GM21447 (cell line): Measurements from ENCODE around the gene USP40.

ENCODE experiments used
- ATAC-seq: cut with Tn5 transposase; IDR thresholded peaks from one replicate; pipeline ENCODE4 v1.9.1; 2021; ENCODE audit not compliant: unreplicated experiment

The USP40 gene

DNA sequence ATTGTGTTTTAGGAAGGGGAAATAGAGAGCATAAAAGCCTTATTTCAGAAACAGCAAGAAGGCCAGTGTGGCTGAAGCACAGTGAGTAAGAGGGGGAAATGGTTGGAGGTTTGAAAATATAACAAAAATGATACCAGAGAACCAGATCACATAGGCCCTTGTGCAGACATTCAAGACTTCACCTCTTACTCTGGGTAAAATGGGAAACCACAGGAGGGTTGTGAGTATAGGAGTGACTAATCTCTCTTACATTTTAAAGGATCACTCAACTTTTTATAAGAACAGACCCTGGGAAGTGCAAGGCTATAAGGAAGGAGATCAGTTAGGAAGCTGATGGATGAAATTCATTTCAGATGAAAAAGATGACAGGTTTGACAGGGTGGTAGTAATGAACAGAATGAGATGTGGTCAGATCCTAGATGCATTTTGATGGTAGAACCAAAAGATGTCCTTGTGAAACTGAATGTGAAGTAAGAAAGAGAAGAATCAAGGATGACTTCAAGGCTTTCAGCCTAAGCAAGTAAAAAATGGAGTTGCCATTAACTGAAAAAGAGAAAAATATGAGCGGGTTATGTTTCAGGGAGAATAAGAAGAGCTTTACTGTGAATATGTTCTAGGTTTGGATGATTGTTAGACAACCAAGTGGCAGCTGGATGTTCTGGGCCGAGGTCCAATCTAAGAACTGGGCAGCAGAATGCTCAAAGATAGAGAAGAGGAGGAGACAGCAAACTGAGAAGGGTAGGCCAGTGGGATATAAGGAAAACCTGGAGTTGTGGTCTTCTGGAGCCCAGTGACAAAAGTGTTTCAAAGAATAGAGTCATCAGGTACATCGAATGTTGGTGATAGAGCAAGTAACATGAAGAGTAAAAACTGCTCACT, 65.1 kb downstream of the USP40 start:
- peak; percentile 64 for ATAC-seq

DNA sequence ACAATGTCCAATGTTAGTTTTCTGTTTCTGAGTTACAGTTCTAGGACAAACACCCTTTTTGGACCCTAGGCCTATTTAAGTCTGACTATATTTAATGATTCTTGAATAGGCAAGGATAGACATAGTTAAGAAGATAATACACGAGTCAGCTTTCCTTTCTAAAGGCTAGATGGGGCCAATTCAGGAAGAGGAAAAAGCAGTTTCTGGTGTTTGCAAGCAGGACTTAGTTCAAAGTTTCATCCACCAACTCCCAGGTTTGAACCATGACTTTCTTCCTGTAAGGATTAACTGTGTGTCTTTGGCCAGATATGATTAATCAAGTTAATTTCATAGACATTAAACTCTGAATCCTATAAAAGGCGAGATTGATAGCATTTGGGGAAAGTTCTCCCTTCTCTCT, 66.7 kb downstream of the USP40 start:
- ATAC-seq, result no peak

DNA sequence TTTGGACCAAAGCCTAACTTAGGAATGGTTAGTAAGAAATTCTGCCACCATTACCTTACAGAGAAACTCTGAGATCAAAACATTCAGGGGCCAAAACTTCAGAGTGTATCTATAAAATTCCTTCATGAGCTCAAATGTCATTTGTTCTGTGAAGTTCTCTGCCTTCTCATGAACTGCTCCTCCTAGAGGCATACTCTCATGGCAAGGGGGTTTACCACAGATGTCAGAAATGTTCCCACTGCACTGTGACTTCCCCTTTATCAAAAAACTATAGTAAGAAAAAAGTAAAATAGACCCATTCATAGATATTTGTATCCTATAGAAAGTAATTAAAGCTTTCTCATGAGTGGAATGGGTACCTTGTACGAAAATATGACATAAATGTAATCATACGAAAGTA, 68.5 kb downstream of the USP40 start:
- ATAC-seq, result no peak

DNA sequence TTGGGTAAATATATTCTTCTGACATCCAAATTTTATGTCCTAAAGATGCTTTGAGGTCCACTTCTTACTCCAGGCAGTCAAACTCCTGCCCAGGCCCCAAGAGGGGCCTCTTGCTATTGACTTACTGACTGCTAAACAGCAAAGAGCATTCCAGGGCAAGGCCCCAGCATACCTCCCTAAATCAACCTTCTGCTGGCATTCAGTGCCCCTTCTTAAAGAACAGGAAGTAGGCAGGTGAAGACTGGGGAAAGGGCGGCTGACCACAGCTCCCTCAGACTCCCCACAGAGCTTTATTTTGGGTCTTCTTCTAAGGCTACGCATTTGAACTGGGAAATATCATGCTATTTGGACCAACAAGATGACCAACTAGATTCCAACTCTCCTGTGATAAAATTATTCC, 68.9 kb downstream of the USP40 start:
- no peak for ATAC-seq

DNA sequence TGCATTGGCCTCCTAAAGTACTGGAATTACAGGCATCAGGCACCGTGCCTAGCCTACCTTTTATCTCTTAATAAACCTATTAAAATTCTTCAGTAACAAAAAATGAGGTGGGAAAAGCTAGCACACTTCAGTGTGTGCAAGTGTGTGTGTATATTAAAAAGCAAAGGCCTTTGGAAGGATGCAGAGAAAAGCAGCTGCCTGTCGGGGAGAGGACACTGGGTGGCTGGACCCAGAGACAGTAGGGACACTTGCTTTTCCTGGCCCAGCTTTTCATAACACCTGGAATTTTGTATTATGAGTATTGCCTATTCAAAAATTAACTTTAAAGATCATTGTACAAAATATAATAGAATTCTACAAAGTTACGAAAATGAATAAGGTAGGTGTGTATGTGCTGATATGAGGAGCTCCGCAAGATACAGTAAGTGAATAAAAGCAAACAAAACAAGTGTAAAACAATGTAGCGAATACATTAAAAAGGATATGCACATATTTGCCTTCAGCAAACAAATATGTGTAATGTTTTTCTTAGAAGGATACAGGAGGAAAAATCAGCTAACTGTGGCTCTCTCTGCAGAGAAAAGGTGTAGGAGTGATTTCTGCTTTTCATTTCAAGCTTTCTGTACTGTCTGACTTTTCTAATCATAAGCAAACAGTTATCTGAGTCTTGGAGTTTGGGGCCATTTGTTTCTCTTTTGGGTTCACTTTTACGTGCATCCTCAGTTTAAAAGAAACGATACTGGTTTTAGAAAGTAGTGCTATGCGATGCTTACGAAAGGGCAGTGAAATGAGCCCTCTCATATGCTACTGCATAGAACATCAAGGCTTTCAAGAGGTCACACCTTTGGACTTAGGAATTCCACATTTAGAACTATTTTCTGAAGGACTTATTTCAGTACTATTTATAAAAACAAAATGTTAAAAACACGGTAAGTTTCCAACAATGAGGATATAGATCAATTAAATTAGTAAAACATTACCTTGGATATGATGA, 70.8 kb downstream of the USP40 start:
- ATAC-seq, result no peak

DNA sequence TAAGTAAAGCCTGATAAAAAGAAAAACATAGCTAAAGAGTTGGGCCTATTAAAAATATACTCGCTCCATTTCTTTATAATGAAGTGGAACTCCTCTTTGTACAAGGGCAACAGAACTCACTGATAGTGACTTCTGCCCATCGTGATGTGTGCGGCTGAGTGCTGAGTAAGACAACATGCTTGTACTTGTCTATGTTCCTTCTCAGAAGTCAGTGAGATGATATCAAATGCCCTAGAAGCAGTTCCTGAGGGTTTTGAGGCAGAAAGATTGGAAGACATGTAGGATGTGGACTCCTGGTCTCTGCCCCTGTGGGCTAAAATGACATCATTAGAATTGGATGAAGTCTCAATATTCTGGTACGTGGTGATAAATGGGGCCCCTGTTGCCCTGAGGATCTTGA, 73.8 kb downstream of the USP40 start:
- no peak for ATAC-seq

DNA sequence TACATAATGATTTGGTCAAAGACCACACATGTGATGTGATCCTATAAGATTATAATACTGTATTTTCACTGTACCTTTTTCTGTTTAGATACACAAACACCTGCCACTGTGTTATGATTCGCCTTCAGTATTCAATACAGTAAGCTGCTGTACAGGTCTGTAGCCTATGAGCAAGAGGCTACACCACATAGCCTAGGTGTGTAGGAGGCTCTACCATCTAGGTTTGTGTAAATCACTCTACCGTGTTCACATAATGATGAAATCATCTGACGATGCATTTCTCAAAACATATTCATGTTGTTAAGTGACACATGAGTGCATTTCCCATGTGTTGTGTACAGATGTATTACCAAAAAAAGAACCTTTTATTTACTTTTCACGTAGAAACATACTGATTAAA, 74.5 kb downstream of the USP40 start:
- no peak for ATAC-seq

DNA sequence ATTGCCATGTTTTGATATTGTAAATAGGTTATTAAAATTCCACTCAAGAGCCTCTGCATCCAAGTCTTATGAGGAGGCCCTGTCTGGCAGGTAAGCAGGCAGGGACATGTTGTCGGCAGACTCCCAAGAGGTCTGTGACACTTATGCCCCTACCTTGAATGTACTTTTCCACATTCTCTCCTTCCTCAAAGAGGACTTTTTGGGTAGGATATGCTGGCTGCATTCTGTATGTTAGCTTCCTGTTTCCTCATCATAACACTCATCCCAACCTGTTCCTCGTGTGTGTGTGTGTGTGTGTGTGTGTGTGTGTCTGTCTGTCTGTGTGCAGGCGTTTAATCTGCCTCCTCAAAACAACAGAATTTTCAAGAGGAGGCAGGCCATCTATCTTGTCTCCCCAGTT, 75.3 kb downstream of the USP40 start:
- no peak for ATAC-seq

DNA sequence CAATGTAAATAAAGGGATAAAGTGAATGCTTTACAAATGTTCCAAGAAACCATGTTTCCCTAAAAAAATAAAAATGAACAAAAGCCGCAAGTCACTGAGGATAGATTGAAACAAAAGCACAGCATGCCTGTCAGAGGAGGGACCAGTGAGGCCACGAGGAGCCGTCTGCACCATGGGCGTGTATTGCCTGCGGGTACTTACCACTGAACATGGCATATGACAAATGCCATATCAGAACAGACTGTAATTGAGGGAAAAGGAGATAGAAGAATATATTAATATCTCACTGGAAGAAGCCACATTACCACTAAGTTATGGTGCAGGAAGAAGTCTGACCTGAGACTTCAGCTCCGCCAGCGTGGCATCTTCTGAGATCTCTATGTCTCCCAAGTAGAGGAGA, 75.8 kb downstream of the USP40 start:
- no peak for ATAC-seq

DNA sequence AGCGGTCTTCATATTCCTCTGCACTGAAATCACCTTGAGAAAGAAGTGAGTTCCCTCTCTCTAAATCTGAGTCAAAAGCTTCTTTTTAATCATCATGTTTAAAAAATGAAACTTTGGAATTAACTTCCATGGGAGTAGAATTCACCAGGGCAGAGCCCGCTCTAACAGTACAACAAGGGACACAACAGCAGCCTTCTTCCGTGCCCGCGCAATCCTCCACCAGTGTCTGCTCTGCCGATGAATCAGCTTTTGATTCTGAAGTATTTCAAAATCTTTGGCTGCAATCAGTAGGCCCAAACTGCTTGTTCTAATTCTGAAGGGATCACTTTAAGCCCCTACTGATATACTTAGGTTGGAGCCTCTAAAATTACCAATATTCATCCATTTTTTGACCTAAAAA, 76.9 kb downstream of the USP40 start:
- ATAC-seq, result no peak

DNA sequence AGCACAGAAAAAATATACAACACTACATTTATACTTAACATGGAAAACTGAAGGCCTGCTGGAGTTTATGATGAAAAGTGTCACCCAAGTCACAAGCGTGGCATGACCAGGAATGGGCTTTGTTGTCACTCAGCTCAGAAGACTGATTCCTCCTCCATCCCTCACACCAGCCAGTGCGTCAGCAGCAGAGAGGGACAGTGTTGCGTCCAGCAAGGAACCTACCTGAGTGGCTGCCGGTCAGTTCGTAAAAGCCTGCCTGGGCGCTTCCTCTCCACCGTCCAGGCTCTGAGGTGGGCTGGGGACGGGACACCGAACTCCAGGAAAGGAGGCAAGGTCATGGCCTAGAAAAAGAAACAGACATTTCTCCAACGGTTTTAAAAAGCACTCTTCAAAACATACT, 77.4 kb downstream of the USP40 start:
- ATAC-seq, result no peak

DNA sequence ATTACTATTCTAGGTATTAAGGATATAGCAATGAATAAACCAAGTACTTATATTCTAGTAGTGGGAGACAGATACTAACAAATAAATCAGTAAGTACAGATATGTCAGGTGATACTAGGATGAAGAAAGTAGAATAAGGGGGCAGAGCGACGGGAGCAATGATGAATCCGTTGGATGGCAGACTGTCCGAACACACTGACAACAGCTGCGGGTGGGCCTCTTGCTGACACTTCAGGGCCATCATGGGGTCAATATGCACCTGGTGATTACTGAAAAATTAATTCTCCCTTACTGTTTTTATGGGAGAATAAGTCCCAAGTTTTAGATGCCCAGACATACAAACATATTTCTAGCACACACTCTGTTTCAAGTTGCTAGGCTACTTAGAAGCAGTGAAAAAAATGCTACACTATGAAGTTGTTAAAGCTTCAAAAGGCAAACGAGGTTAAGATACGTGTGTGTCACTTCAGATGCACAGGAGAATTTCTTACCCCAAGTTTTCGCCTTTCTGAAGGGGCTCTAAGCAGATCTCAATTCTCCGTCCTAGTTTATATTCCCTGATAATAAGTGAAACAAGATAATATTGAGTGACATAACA, 78.7 kb downstream of the USP40 start:
- no peak for ATAC-seq

DNA sequence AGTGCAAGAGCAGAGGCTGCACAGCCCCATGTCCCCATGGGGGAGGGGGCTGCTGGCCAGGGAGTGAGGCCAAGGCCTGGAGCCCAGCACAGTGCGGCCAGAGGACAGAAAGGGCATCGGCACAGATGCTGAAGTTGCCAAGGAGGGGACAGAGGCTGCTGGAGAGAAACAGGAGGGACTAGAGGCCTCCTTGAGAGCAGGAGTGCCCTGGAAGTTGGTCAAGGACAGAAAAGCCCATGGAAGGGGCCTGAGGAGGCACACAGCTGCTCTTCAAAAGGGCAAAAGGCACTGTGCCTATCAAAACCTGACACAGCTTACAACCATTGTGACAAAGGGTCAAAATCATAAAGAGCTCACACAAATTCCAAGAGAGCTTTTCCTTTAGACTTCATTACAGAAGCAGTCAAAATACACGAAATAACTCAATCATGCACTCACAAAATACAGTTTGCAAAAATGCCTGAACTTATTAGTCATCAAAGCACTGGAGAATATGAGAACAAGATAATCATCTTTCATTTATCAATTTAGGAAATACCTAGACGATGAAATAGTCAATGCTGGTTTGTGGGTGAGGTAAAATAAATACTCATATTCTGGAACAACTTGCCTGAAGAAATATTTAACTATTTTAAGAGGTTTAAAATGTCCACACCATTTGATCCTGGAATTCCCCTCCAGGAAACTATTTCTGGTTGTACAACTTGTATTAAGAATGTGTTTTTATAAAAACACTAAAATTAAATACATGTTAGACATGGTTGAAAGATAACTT, 79.6 kb downstream of the USP40 start:
- ATAC-seq, result no peak

DNA sequence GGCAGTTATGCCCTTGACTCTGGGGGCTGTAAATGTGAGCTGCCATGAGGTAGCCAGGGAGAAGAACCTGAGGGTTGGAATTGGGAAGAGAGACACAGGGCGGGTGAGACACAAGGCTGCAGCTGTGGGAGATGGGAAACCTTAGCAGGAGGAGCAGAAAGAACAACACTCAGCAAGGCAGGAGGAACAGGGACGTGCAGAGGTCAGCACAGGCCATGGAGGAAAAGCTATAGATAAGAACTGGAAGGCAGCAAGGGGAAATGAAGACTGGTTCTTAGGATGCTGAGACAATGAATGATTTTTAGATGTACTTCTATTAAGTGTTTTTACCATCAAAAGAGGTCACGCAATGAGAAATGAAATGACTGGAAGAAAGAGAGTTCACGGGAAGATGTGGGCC, 80.2 kb downstream of the USP40 start:
- ATAC-seq, result no peak

DNA sequence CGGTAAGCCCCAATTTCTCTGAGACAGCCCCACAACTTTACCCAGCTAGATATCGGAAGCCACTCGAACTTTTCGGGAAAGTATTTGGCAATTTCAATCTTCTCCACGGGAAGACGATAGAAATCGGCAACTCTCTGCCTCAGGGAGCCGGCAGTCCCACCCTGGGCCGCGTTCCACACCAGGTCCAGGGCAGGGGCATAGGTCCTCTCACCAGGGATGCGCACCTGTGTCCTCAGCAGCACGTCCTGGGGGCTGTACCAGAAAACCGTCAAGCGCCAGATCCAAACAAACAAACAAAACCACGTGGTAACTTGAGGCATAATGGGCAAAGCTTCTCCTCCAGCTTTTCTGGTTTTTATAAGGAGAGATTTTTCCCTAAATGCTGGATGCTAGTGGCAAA, 80.9 kb downstream of the USP40 start:
- no peak for ATAC-seq

DNA sequence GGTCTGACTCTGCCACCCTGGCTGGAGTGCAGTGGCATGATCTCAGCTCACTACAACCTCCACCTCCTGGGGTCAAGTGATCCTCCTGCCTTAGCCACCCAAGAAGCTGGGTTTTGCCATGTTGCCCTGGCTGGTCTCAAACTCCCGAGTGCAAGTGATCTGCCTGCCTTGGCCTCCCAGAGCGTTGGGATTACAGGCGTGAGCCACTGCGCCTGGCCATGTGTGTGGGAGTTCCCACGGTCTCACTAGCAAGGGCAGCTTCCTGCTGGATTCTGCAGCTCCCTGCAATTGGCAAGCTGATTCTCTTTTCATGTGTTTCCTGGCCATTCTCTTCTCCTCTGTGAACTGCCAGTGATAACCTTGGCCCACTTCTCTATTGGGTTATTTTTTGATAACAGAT, 84.0 kb downstream of the USP40 start:
- ATAC-seq, result no peak

DNA sequence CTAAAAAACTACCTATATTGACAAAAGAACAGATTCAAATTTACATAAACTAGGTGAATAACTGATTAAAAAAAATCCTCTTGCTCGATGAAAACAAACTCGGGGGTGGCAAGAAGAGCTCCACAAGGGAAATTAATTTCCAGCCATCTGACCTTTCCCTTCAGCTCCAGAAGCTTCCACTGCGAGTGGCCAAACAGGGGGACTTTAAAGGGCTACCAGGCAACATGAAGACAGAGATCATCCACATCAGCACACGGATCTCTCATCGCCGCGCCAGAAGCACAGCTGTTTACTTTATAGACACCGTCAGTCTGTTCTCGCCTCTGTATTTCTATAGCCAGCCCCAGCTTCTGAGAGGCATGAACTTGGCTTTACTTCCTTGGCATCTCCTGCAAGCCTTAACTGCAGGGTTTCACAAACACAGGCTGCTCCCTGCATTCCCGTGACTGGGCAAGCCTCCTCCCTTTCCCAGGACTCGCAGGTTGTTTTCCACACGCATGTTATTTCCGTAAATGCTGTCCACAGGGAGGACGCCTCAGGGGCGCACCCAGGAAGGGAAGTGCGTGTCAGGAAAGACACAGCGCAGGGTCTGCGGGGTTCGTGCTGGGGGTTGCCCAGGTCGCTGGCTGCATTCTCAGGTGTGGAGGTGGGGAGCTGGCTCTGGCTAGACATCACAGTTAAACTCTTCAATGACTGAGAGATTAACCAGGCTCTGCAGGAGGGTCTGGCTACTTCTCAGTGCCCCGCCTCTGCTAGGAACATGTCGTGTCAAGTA, 85.0 kb downstream of the USP40 start:
- ATAC-seq, result no peak

DNA sequence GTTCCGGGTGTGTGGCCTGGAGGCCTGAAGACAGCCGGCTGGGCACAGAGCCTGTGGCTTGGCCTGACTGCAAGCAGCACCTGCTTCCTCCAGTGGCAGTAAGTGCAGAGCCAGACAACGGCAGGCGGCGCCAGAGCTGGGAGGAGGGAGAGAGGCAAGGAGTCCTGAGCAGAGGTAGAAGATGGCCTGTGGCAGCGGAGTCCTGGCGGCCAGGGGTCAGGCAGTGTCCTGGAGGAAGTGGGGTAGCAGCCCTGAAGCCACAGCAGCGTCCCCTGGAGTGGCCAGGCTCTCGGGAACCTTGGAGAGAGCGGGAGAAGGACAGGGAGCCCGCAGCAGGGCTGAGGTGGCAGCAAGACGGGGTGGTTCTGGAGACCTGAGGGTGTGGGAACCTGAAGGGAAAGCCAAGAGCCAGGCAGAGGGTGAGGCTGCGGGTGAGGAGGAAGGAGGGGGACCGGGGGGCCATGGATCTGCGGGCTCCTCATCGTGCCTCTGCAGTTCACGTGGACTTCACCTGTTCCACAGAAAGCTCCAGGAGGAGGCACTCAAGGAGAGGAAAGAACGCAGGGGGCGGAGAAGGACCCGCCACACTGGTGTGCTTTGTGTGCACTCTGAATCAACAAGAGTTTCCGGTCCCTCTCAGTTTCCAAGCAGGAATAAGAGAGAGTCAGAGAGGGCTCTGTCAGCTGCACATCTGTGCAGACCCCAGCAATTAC, 85.9 kb downstream of the USP40 start:
- no peak for ATAC-seq
